Lower leg skin (tissue), 3 donors: Measurements from ENCODE around the gene TMC1.

Experiments
- CTCF ChIP-seq, 3 donors: fragments of 450-650 bp; IDR thresholded peaks; one replicate each; pipeline ENCODE4 v1.5.1; 2016; ENCODE audit warnings: antibody characterized with exemption in 3 of 3, mild to moderate bottlenecking in 3 of 3, moderate library complexity in 2 of 3
- POLR2A ChIP-seq, 2 donors: fragments of 450-650 bp; IDR thresholded peaks; one replicate each; pipeline ENCODE4 v1.6.1; 2016 to 2017; ENCODE audit warnings: antibody characterized with exemption in 2 of 2, mild to moderate bottlenecking in 1 of 2, moderate library complexity in 1 of 2

- TF ChIP-seq CTCF (IDR thresholded peaks at IDR 0.05) (no peak), POLR2A (IDR thresholded peaks at IDR 0.05) (no peak)
Measured at GRCh38 chr9:72509053-72509452, 12.4 kb upstream of the TMC1 start.
